Upper lobe of right lung (tissue), 1 donor: ENCODE results near the gene ACTRT2. TPM values are rescaled to one million over a fixed set of nuclear protein-coding genes. Genes with fewer than 3 reads are reported as not detected.
A peak's percentile ranks its signal among the peaks of the same experiment; 100 is the strongest.

Experiments
- ATAC-seq: fragments of 200-7000 bp; cut with Tn5 transposase; one replicate; pipeline ENCODE4 v1.9.1; 2020; ENCODE audit warnings: mild to moderate bottlenecking, moderate library complexity
- DNase-seq: peaks from one replicate; pipeline ENCODE4 v3.0.0-alpha.2; 2020
- H3K27ac ChIP-seq: fragments of 200-600 bp; one replicate; pipeline ENCODE4 v1.8.0; 2022
- H3K27me3 ChIP-seq: fragments of 200-600 bp; one replicate; pipeline ENCODE4 v1.8.0; 2022; ENCODE audit warnings: mild to moderate bottlenecking
- H3K36me3 ChIP-seq: fragments of 200-600 bp; one replicate; pipeline ENCODE4 v1.8.0; 2022
- H3K4me1 ChIP-seq: fragments of 200-600 bp; one replicate; pipeline ENCODE4 v1.8.0; 2022
- H3K4me3 ChIP-seq: fragments of 200-600 bp; one replicate; pipeline ENCODE4 v1.8.0; 2022; ENCODE audit warnings: mild to moderate bottlenecking
- H3K9me3 ChIP-seq: fragments of 200-600 bp; one replicate; pipeline ENCODE4 v1.8.0; 2022
- intact Hi-C: fragments of 100-400 bp; cut with DNase I; formaldehyde crosslinking; loops from one replicate; pipeline ENCODE4 v1.11.0; 2022
- long read RNA-seq: library from polyadenylated mRNA; unstranded; transcript quantifications from one replicate; pipeline ENCODE4 v2.0.0, GENCODE V29; 2021
- total RNA-seq: library from RNA; stranded (reverse); fragmentation: NEBNext Ultra II Directional; extraction: Animal tissue kit (Norgen Biotek cat#: 25700); gene quantifications from one replicate; pipeline ENCODE4 v1.2.1, GENCODE V29; 2021
- TF ChIP-seq, protein P1 (sequence below): fragments of 200-600 bp; IDR thresholded peaks from one replicate; pipeline ENCODE4 v1.8.0; 2022; ENCODE audit warnings: antibody characterized with exemption
- donor health status: DM: no; HTN: yes; CAD: no; lungs with severe emphysema.

Gene ACTRT2
- not detected for total RNA-seq
- long read RNA-seq = 0 reads

DNA sequence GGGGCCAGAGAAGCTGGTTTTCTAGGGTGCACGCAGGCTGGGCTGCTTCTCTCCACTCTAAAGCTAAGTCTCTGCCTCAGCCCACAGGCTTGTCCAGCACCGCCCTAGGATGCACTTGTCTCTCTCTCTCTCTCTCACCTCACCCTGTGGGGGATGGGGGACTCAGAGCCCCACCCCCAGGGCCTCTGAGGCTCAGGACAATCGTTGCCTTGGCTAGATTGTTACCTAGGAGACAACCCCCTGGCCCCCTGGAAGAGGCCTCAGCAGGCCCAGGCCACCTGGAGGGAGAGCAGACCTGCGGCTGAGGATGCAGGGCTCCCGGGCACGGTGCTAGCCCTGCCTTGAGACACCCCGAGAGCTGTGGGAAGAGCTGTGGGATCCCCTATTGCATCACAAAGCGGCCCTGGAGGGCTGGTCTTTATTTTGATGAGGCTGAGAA lies at the start of gene ACTRT2:
TSS of gene ACTRT2 (plus strand) at position 235 of the 439 bp plus-strand sequence. CDS start 220 bp downstream, outside the sequence.
- intact Hi-C loops = no loop called here
- H3K9me3 ChIP-seq = no peaks in the 10 kb centered on the region
- H3K4me3 ChIP-seq = no peak within 1 kb of the TSS
- no peak within 1 kb of the TSS for H3K27ac ChIP-seq
- H3K27me3 ChIP-seq = peaks cover 4% of the 10 kb centered on the region
- H3K36me3 ChIP-seq = no peaks in the 10 kb centered on the region
- peak; percentile 47 for DNase-seq
- no peaks in the 10 kb centered on the region for H3K4me1 ChIP-seq
- TF ChIP-seq, protein P1, sequence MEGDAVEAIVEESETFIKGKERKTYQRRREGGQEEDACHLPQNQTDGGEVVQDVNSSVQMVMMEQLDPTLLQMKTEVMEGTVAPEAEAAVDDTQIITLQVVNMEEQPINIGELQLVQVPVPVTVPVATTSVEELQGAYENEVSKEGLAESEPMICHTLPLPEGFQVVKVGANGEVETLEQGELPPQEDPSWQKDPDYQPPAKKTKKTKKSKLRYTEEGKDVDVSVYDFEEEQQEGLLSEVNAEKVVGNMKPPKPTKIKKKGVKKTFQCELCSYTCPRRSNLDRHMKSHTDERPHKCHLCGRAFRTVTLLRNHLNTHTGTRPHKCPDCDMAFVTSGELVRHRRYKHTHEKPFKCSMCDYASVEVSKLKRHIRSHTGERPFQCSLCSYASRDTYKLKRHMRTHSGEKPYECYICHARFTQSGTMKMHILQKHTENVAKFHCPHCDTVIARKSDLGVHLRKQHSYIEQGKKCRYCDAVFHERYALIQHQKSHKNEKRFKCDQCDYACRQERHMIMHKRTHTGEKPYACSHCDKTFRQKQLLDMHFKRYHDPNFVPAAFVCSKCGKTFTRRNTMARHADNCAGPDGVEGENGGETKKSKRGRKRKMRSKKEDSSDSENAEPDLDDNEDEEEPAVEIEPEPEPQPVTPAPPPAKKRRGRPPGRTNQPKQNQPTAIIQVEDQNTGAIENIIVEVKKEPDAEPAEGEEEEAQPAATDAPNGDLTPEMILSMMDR = no peak
- no peak for ATAC-seq

- TF ChIP-seq, protein P1 = no peak
- Histone ChIP-seq H3K27me3 (peaks cover 15% of the 10 kb centered on the region), H3K36me3 (no peaks in the 10 kb centered on the region), H3K4me1 (no peaks in the 10 kb centered on the region), H3K9me3 (no peaks in the 10 kb centered on the region), H3K27ac (no peak overlapping the region), H3K4me3 (no peak overlapping the region)
- ATAC-seq (no peak), DNase-seq (peak; percentile 58)
- intact Hi-C loops = no loop called here
Observed at GRCh38 chr1:2971609-2972008, 49.7 kb upstream of the ACTRT2 start.

DNA sequence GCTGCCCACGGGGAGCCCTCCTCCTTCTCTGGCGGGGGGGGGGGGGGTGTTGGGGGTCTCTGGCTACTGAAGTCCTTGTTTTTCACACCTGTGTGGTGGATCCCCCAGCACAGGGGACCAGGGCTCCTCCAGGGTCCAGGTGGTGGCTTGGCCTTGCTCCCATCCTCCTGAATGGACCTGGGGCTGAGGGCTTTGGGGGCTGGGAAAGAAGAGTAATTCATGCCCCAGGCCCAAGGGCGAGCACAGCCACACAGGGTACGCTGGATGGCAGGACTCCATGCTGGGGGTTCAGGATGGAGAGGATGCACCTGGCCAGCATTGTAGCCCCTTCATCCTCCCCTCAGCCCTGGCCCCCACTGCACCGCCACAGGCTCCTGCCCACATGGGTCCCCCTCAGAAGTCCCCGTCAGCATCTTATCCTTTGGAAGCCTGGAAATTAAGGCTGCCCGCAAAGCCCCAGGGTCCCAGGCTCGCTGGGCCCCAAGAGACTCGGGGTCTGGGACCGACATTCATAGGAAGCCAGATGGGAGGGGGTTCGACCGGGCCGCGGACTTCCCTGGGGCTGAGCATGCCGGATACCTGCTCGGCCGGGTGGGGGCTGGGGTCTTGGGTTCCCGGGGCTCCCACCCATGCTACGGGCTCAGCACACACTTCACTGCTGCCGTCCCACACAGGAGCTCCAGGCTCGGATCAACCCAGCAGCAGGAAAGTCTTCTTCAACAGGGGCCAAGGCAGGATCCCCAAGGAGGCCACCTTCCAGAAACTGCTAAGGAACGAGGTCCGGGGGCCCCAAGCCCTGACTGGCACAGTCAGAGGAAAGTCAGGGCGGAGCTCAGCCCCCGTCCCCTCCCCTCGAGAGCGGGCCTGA lies 49.0 kb upstream of the ACTRT2 start:
- intact Hi-C loops = no loop called here
- no peak for ATAC-seq
- Histone ChIP-seq H3K4me3 (no peak overlapping the region), H3K27ac (no peak overlapping the region), H3K36me3 (no peaks in the 10 kb centered on the region), H3K4me1 (no peaks in the 10 kb centered on the region), H3K27me3 (peaks cover 15% of the 10 kb centered on the region), H3K9me3 (no peaks in the 10 kb centered on the region)
- TF ChIP-seq, protein P1 = no peak
- peak; percentile 57 for DNase-seq

DNA sequence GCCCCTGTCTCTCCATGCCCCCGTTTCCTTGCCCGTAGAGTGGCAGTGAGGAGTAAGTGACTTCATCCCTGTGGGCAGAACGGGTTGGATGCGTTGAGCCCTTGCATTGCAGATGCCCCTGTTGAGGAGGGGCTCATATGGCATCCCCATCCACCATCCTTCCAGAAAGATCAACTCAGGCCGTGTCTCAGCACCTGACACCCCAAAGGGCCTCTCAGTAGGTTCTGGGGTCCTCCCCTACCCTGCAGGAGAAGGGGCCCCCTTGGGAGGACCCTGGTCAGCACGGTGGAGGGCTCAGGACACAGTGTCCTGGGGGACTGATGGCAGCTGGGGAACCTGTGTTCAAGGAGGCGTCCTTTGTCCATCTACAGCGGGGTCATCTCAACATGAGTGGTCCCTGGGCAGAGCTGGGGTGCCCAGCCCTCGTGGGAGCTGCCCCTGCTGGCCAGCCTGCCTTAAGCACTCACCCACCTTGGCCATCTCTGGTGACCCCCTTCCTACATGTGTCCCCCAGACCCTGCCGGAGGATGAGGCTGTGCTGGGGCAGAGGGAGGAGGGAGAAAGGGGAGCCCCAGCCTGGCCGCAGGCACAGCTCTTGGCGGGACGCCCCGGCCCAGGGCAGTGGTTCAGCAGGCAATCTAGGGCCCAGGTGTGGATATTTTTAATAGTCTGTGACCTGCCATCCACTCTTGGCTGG lies 48.2 kb upstream of the ACTRT2 start:
- intact Hi-C loops = no loop called here
- no peaks in the 10 kb centered on the region for H3K9me3 ChIP-seq
- H3K27ac ChIP-seq = no peak overlapping the region
- no peak overlapping the region for H3K4me3 ChIP-seq
- DNase-seq (peak; percentile 40), ATAC-seq (no peak)
- H3K36me3 ChIP-seq = no peaks in the 10 kb centered on the region
- TF ChIP-seq, protein P1 = no peak
- no peaks in the 10 kb centered on the region for H3K4me1 ChIP-seq
- peaks cover 15% of the 10 kb centered on the region for H3K27me3 ChIP-seq

DNA sequence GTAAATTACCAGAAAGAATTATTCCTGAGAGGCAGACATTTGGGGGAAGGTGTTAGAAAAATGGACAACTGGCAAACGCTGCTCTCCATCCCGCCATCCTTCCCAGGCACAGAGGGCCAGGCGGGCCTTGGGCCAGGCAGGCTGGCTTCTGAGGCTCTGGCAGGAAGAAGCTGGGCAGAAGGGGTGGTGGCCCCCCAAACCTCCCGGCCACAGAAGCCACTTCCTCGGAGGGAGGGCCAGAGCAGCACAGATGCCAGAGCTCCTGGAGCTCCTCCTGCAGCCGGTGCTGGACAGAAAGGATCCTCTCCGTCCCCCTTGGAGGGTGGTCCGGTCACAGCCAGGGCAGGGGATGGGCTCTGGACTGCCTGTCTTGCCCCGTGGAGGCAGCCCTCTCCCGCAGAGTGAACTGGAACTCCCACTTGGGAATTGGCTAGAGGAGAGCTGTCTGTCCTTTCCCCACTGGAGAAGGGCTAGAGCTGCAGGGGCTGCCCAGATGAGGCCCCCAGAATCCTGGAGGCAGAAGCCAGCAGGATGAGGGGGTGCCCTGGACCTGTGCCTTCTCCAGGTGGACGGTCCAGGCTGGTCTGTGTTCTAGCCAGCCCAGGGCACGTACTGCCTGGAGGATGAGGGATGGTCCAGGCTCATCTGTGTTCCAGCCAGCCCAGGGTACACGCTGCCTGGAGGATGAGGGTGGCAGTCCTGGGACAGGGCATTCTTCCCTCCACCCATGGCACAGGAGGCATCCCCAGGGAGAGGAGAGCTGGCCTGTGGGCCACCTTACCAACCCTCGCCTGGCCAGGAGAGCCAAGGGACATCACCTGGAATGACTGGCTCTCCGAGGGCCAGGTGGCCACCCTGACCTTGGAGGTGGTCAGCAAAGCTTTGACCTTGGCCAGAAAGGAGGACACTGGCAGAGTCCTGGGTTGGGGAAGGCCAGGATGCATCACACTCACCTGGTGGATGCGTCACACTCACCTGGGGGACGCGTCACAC lies 47.4 kb upstream of the ACTRT2 start:
- Histone ChIP-seq H3K4me1 (no peaks in the 10 kb centered on the region), H3K4me3 (no peak overlapping the region), H3K9me3 (no peaks in the 10 kb centered on the region), H3K36me3 (no peaks in the 10 kb centered on the region), H3K27me3 (peaks cover 15% of the 10 kb centered on the region), H3K27ac (no peak overlapping the region)
- TF ChIP-seq, protein P1 = no peak
- intact Hi-C loops = no loop called here
- ATAC-seq = no peak
- peak; percentile 58 for DNase-seq
